NB4 (cell line): ENCODE data around the gene NR5A1.

Source experiments
- DNase-seq: peaks from one replicate; pipeline ENCODE4 v3.0.0; 2010; ENCODE audit warnings: low read depth
- H3K4me3 ChIP-seq: one replicate; pipeline ENCODE4 v1.5.1; 2011; ENCODE audit warnings: mild to moderate bottlenecking, low read depth, low read length, moderate library complexity
- MYC ChIP-seq: IDR thresholded peaks from 2 replicates; pipeline ENCODE4 v1.6.1; 2011; ENCODE audit warnings: low read depth, low read length
- POLR2A ChIP-seq: IDR thresholded peaks from 2 replicates; pipeline ENCODE4 v1.6.1; 2011; ENCODE audit warnings: mild to moderate bottlenecking; ENCODE audit not compliant: insufficient read length; ENCODE audit errors: extremely low read depth
- TF ChIP-seq, protein P1 (sequence below): IDR thresholded peaks from 2 replicates; pipeline ENCODE4 v1.6.1; 2011; ENCODE audit warnings: low read depth, low read length
- TF ChIP-seq, protein P2 (sequence below): IDR thresholded peaks from one replicate; pipeline ENCODE4 v1.5.1; 2012; ENCODE audit warnings: low read depth, low read length

Gene NR5A1

DNA sequence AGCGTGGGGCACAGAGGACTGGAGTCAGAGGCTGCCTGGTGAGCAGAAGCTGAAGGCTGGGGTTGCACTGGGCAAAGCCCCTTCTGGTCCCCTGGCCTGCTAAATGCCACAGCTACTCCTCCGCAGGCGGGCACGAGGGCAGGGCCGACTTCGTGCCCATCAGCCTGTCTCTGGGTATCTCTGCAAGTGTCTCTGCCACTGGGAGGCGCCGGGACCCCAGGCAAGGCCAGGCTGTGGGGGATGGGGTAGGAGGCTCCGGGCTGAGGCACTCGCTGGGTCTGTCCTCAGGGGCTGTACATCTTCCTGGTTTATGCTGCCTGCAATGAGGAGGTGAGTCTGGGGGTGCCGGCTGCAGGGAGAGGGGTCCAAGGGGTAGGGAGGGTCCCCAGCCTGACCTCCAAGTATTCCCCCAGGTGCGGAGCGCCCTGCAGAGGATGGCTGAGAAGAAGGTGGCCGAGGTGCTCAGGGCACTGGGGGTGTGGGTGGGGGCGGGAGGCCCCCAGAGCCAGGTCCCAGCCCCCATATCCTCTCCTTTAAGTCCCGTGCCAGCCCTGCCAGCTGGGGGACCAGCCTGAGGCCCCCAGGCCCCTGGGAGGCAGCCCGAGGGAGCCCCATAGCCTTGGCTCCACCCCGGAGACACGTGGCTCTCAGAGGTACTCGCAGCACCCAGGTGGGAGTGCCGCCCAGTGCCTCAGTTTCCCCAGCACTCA lies 31.9 kb downstream of the NR5A1 start:
- DNase-seq = peak; percentile 47
- no peak for TF ChIP-seq POLR2A
- TF ChIP-seq, protein P1, sequence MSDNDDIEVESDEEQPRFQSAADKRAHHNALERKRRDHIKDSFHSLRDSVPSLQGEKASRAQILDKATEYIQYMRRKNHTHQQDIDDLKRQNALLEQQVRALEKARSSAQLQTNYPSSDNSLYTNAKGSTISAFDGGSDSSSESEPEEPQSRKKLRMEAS = 0 out of 2 replicates have a peak, but pooled peaks have one; percentile 10
- no peak overlapping the region for H3K4me3 ChIP-seq

DNA sequence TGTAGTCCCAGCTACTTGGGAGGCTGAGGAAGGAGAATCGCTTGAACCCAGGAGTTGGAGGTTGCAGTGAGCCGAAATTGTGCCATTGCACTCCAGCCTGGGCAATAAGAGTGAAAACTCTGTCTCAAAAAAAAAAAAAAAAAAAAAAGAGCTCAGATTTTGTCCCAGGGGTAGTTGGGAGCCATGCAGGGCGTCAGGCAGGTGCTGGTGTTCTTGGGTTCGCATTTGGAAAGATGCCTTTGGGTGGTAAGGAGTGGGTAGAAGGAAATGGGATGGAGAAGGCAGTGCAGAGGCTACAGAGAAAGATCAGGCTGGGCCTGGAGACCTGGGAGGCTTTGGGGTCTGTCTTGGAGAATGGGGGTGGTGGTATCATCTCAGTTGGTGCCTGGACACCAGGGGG lies 33.0 kb downstream of the NR5A1 start:
- DNase-seq = no peak
- TF ChIP-seq, protein P2, sequence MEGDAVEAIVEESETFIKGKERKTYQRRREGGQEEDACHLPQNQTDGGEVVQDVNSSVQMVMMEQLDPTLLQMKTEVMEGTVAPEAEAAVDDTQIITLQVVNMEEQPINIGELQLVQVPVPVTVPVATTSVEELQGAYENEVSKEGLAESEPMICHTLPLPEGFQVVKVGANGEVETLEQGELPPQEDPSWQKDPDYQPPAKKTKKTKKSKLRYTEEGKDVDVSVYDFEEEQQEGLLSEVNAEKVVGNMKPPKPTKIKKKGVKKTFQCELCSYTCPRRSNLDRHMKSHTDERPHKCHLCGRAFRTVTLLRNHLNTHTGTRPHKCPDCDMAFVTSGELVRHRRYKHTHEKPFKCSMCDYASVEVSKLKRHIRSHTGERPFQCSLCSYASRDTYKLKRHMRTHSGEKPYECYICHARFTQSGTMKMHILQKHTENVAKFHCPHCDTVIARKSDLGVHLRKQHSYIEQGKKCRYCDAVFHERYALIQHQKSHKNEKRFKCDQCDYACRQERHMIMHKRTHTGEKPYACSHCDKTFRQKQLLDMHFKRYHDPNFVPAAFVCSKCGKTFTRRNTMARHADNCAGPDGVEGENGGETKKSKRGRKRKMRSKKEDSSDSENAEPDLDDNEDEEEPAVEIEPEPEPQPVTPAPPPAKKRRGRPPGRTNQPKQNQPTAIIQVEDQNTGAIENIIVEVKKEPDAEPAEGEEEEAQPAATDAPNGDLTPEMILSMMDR = no peak
- TF ChIP-seq, protein P1 = no peak
- TF ChIP-seq MYC (no peak), POLR2A (no peak)
- no peak overlapping the region for H3K4me3 ChIP-seq

DNA sequence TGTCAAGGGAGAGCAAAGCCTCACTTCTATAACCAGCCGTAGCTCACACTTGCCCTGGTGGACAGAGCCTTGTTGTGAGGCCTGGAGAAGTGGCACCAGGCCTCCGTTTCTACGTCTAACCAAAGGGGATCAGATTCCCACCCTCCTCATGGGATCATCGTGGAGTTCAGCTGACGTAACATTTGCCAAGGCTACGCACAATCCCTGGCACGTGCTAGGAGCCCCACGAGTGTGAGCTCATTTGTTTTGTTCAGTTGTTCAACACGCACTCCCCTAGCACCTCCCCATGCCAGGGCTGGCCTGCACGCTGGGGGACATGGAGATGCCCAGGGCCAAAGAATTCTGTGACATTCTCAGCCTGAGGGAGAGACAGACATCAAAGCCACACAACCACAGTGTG lies 33.9 kb downstream of the NR5A1 start:
- TF ChIP-seq POLR2A = no peak
- TF ChIP-seq, protein P1 = no peak
- TF ChIP-seq, protein P2 = no peak
- no peak overlapping the region for H3K4me3 ChIP-seq
- DNase-seq = no peak

DNA sequence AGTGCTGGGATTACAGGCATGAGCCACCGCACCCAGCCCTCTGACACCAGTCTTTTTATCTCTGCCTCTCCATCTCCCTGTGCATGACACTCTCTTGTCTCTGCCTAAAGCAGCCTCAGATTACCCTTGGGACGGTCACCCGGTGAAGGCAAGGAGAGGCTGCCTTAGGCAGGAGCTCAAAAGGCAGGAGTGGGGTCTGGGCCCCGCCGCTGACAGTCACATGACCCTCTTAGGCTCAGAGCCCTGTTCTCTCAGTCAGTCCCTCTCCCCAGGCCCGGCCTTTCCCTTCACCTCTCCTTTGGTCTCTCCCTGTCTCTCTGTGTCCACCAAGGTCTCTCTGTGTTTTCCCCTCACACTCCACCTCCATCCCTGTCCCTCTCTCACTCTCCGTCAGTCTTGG lies 34.4 kb downstream of the NR5A1 start:
- no peak for DNase-seq
- TF ChIP-seq, protein P2 = no peak
- TF ChIP-seq MYC = no peak
- no peak for TF ChIP-seq POLR2A
- TF ChIP-seq, protein P1 = no peak
- H3K4me3 ChIP-seq = no peak overlapping the region

DNA sequence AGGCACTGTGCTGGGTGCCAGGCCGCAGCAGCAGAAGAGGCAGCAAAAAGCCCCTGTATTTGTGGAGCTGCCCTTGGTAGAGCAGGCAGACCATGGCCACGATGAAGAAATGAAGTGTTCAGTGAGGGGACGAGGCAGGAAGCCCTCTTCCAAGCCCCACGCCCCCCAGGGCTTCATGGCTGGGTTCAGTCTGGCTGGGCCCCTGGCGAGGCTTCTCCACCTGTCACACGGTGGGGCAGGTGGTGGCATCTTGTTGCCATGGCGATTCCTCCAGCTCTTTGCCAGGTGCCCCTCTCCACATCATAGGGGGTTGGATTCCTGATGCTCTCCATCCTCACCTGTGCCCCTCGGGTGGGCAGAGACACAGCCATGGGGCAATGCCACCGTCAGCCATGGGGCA lies 35.4 kb downstream of the NR5A1 start:
- no peak for DNase-seq
- H3K4me3 ChIP-seq = no peak overlapping the region
- TF ChIP-seq, protein P1 = no peak

DNA sequence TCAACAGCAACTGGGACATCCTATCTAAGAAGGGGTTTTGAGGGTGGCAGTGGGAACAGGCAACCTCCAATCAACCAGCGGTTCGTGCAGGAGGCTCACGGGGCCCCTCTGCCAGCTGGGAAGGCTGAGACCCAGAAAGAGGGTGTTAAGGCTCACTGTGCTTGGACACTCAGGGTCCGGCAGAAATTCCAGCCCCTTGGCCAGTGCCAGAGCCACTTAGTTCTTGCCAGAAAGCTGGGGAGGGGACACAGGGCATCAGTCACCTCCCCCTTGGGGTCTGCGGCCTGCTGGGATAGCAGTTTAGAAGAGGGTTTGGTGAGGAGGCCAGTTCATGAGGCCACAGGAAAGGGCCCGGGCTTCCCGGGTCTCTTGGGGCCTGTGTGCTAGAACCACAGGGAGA lies 36.5 kb downstream of the NR5A1 start:
- H3K4me3 ChIP-seq = no peak overlapping the region
- TF ChIP-seq, protein P1 = no peak
- no peak for TF ChIP-seq POLR2A
- no peak for TF ChIP-seq MYC
- TF ChIP-seq, protein P2 = no peak
- no peak for DNase-seq

DNA sequence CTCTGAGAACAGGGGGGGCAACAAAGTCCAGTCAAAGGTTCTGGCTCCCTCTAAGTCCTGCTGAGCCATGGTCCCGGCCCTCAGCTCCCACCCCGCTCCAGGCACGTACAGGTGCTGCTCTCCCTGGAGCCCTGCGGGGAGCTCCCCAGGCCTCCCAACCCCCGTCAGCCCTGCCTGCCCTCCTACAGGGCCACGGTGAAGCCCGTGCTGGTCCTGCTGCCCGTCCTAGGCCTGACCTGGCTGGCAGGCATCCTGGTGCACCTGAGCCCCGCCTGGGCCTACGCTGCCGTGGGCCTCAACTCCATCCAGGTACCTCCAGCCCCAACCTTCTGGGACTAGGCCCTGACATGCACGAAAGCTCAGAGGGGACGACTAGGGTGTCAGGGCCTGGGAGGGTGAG lies 36.9 kb downstream of the NR5A1 start:
- DNase-seq = no peak
- TF ChIP-seq POLR2A (no peak), MYC (no peak)
- TF ChIP-seq, protein P2 = no peak
- H3K4me3 ChIP-seq = no peak overlapping the region
